Effector CD8-positive, alpha-beta T cell (primary cell): ENCODE measurements around the gene GPR108.
"Not testable (repeated sequence)": the region's sequence is repeated elsewhere in the genome, so short reads cannot be mapped to it uniquely, and the experiment has no call there.

ENCODE experiments used
- DNase-seq: peaks from one replicate; lab custom pipeline; 2025; lab: John Stamatoyannopoulos, UW

The GPR108 gene

GRCh38 chr19:6761053-6761676, 23.8 kb upstream of the GPR108 start:
- DNase-seq, result no peak

DNA sequence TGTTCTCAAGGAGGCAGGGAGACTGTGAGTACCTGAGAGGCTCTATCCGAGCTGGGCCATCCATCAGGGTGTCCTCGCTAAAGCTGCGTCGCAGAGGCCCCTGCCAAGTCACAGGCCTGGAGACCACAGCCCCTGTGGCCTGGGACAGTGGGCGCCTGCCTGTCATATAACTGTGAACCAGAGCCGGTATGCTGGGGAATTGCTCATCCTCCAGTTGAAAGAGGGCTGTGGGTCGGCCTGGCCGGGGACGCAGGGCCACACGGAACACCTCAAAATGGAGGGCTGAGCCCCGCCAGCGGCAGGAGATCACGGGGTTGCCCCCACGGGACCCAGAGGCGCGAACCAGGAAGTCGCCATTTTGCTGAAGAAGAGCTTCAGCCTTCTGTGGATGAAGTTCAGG, 23.2 kb upstream of the GPR108 start:
- no peak for DNase-seq

DNA sequence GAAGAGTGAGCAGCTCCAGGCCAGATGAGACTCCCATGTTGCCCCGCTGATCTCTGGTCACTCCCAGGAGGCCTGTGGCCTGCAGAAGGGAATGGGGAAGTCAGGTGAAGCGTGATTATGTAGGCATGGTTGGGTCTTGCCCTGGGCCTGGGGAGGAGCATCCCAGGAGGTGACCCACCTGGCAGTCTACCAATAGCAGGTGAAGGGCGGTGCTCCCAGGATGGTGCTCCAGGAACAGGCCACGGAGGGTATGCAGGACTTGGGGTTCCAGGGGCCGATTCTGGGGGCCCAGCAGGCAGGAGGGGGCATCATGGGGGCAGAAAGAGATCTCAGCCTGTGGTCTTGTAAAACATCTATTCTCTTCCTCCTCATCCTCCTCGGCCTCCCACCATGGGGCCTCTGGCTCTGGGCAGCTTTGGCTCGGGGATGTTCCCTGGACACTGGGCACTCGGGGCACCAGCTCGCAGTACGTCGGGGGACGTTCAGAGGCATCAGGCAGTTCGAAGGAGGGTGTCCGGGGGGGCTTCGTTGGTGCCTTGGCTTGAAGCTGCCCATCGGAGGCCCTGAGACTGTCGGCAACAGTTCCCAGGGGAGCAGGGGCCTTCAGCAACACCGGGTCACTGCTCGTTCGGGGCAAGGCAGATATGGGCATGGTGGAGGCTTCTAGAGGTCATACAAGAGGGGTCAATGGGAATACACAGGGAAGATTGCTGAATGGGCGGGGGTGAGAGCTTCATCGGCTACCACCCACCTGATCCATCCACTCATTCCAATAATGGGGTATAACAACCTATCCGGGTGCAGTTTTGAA, 17.5 kb upstream of the GPR108 start:
- no peak for DNase-seq

- no peak for DNase-seq
These were observed 16.8 kb upstream of the GPR108 start for GRCh38 chr19:6754136-6754535.

- DNase-seq, result peak; percentile 74
These were observed 16.0 kb upstream of the GPR108 start for GRCh38 chr19:6753178-6754031.

- DNase-seq, result no peak
These were observed 15.1 kb upstream of the GPR108 start for GRCh38 chr19:6752256-6753177.

GRCh38 chr19:6751189-6751588, 13.8 kb upstream of the GPR108 start:
- no peak for DNase-seq

GRCh38 chr19:6750062-6750461, 12.7 kb upstream of the GPR108 start:
- DNase-seq, result no peak

DNA sequence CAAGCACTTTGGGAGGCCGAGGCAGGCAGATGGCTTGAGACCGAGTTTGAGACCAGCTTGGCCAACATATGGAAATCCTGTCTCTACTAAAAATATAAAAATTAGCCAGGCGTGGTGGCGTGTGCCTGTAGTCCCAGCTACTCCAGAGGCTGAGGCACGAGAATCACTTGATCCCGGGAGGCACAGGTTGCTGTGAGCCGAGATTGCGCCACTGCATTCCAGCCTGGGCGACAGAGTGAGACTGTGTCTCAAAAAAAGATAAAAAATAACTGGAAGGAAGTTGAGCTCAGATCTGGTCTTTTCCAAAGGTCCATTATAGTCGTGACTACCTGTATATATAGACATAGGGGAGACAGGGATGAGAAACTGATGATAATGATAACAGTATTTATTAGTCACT, 11.2 kb upstream of the GPR108 start:
- not testable (repeated sequence) for DNase-seq

- no peak for DNase-seq
These were observed 8.6 kb upstream of the GPR108 start for GRCh38 chr19:6745965-6746364.

DNA sequence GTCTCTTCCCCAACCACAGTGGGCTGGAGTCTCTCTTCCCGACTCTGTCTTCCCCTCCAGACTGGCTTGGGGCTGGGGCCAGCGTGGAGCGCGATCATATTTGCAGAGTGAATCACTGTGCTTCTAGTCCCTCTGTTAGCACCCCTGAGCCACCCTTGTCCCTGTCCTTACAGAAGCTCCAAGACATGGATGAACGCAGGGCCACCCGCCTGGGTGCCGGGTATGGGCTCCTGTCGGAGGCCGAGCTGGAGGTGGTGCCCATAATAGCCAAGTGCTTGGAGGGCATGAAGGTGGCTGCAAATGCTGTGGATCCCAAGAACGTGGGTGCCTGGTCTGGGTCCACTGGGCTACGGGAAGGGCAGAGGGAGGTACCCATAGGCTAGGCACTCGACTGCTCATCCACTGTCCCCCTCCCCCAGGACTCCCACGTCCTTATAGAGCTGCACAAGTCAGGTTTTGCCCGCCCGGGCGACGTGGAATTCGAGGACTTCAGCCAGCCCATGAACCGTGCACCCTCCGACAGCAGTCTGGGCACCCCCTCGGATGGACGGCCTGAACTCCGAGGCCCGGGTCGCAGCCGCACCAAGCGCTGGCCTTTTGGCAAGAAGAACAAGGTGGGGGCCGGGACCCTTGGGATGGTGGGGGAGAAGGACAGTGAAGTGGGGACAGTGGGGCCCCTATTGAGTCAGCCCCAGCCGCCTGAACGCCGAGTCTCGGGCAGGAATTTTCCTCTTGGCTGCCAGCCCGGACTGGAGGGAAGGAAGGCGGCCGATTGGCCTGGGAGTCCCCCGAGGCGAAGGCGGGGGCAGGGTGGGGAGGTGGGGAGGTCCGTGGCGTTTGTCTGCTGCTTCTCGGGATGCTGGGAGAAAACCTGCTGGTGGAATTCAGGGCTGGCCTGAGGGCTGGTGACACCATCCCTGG, 7.3 kb upstream of the GPR108 start:
- DNase-seq, result no peak

- DNase-seq, result no peak
These were observed 6.5 kb upstream of the GPR108 start for GRCh38 chr19:6743714-6744380.

GRCh38 chr19:6743066-6743465, 5.7 kb upstream of the GPR108 start:
- DNase-seq, result no peak

GRCh38 chr19:6740589-6741343, 3.4 kb upstream of the GPR108 start:
- DNase-seq, result no peak

- DNase-seq, result no peak
These were observed 2.7 kb upstream of the GPR108 start for GRCh38 chr19:6739883-6740588.

DNA sequence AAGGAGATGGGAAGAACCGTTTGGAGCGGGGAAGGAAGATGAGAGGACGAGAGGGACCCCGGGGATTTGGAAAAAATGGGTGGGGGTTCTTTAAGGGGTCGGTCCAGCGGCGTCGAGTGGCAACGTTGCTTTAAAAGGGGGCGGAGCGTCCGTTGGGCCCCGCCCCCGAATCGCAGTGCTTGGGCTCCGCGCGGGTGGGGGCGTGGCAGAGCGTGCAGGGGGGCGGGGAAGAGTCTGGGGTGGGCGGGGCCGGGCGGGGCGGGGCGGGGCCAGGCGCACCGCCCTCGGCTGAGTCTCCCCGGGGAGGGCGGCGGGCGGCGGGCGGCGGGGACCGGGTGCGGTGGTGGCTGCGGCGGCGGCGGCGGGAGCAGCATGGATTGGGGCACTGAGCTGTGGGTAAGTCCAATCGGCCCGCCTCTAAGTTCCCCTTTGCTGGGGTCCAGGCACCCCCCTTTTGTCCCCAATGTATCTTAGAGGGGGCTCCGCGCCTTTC, 2.1 kb upstream of the GPR108 start, which contains the start of gene TRIP10:
TRIP10 (plus strand) TSS at position 291 of the 493 bp plus-strand sequence; CDS start at position 373, 82 bp downstream.
- peak; percentile 76 for DNase-seq

- DNase-seq, result peak; percentile 38
These were observed 1.5 kb upstream of the GPR108 start for GRCh38 chr19:6738787-6739389.
